HG03442 (cell line): Measurements from ENCODE around the gene SGF29.
"Not testable (repeated sequence)": the region's sequence is repeated elsewhere in the genome, so short reads cannot be mapped to it uniquely, and the experiment has no call there.

ENCODE experiments used
- ATAC-seq: cut with Tn5 transposase; IDR thresholded peaks from one replicate; pipeline ENCODE4 v1.9.1; 2021; ENCODE audit warnings: mild to moderate bottlenecking, moderate library complexity; ENCODE audit not compliant: unreplicated experiment

Gene SGF29

DNA sequence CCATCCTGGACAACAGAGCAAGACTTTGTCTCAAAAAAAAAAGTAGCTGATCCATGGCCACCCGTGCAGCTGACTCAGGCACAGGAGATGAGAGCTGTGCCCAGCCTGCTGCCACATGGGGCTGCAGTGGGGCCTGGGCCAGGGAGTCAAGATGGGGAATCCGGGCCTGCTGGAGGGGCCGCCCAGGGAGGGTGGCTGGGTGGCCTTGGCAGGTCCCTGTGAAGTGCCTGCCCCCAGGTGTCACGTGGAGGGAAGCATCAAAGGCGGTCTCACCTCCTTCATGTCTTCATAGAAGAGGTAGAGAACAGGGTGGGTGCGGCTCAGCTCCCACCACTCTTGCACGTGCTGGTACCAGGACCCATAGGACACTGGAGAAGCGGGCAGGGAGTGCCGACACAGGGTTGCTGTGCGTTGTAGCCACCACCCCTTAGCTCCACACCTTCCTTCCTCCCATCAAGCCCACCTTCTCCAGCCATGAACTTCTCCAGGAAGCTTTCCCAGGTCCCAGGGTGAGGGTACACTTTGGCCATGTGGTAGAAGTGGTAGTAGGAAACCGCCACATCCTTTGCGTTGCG is 39.3 kb downstream of the SGF29 start:
- ATAC-seq, result no peak

DNA sequence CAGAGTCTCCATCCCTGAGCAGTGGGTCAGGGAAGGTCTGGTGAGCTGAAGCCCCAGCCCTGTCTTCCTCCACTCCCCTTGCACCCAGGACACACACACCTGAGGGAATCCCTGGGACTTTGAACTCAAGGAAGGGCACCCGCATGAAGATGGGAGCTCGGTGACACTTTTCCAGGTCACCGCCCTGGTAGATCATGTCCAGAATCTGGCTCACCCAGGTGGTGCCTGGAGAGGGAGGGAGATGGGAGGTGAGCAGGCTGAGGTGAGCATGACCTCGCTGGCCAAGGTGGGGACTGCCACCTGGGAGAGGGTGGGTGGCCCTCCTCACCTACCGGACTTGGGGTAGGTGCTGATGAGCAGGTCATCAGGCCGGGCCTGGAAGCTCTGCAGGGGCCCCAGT is 41.7 kb downstream of the SGF29 start:
- not testable (repeated sequence) for ATAC-seq

DNA sequence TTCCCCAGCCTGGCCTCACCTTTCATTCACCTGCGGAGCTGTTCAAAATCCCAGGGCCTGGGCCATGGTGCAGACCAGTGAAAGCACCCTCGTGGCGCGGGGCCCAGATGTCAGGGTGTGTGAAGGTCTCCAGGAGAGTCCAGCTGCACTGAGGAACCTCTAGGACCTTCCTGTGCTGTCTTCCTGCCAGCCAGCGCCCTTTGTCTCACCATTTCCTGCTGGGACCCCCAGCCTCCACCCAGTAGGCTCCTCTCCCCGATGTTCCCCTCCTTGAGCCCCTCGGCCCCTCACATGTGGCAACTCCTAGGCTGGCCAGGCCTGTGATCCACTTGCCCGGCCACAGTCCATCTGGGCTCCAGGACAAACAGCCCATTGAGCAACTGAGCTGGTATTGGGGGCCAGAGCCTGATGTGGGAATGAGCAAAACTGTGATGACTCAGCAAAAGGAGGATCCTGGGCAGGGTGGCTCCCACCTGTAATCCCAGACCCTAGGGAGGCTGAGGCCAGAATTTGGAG is 42.5 kb downstream of the SGF29 start:
- ATAC-seq, result no peak

DNA sequence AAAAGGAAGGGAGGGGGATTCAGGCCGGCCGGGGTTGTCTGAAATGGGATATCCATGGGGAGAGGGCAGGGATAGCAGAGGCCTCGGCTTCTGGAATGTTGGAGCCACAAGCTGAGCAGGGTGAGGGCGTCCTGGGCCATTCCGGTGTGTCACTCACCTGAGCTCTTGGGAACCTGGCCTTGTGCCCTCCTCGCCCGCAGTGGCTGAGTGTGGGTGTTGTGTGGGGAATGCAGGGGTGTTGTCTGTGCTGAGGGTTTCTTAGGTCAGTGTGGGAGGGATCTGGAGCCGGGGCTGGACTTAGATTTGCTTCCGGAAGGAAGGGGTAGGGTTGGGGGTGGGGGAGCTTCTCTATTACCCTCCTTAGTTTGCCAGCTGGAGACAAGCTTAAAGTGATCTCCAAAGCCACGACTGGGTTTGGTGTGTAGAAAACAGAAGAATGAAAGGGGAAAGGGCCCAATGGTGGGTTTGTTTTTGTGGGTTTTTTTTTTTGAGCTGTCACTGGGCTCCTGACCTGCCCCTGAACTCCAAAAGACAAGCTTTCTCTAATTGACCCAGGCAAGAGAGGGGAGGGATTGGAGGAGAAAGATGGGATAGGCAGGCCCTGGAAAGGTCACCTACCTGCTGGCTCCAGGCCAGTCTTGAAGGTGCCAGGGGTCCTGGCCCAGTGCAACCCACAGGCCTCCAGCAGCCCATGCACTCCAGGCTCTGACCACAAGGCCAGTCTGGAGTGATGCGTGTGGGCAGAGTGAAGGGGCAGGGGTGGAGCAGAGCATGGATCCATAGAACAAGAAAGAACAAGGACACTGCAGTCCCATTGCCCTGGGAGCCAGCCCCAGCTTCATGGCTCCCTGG is 43.3 kb downstream of the SGF29 start, which contains the start of gene SULT1A2:
TSS of gene SULT1A2 (minus strand) at position 211 of the 852 bp plus-strand sequence. CDS start 1,120 bp downstream, outside the sequence.
- no peak for ATAC-seq

DNA sequence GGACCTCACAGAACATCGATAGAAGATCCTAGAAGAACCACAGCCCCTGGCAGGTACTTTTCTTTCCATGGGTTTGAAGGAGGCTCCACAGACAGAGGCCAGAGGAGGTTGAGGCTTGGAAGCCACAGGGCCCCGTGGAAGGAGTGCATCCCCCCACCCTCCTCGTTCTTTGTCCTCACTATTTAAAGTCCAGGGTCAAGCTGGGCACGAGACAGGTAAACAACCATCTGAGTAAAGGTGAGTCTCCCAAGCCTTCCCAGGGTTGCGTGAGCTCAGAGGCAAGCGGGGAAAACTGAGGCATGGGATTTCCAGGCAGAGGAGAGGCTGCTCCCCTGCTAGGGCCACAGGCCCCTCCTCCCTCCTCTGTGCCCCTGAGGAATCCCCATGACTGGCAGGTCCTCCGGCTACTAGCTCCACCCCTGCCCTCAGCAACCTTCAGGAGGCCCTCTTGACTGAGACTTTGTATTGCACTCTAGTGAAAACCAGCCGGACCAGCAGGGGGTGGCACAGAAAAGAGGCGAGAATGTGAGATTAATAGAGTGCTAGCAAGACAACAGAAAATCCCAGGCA is 44.1 kb downstream of the SGF29 start:
- ATAC-seq, result no peak

DNA sequence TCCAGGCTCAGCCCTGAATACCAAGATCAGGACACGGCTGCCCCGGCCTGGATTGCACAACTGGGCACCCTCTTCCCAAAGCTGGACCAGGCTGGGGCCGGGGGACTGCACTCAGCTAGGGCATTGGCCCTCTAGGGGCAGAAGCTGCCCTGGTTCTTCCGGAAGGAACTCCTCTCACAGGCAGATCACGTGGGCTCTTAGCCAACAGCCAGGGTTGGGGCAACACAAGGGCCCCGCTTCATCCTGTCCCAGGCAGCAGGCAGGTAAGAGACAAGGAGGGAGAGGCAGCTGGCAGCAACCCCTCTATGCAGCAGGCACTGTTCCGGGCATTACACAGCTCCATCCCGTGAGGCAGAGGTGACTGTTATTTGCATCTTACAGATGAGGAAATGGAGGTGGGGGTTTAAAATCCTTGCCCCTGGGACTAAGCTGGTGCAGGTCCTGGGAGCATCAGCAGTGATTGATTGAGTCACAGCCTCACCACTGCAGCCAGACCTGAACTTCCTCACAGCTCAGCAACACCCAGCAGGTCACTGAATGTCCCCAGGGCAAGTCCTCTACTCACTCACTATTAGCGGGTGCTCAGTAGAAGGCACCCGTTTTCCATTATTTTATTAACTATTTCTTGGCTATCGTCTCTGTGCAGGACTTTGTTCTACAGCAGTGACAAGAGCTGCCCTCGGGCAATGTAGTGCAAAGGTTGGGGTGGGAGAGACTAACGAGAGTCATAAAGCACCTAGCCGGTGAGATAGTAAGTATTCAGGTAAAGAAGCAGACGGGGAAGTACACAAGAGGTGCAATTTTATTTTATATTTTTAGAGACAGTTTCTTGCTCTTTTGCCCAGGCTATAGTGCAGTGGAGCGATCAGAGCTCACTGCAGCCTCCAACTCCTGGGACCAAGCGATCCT is 45.9 kb downstream of the SGF29 start:
- not testable (repeated sequence) for ATAC-seq

DNA sequence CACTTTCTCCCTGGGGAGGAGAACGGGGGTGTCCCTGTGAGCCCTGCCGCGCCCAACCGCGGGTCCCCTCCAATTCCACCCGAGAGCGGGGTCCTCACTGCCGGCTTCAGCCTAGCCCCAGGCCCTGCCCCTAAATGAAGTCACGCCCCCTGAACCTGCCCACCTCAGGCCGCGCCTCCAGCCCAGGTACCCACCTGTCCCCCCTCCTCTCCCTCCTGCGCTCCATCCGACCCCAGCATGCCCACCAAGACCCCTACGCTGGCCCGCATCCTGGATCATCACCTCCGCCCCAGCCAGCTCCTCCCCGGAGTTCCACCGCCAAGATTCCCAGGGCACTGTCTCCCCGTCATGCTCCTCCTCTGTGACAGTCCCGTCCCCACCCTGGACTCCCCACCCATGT is 47.2 kb downstream of the SGF29 start:
- not testable (repeated sequence) for ATAC-seq

DNA sequence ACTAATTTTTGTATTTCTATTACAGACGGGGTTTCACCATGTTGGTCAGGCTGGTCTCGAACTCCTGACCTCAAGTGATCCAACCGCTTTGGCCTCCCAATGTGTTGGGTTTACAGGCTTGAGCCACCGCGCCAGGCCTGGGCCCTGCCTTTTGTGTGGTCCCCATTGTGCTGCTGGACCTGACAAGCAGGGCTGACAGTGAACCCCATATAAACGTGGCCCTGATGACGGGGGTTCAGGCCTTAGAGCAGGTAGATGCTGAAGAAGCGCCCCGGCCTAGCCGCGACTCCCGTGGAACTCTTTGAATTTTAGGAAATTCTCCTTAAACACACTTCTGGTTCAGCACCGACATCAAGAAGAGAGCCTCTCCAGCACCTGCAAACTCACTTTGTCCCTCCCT is 47.9 kb downstream of the SGF29 start:
- not testable (repeated sequence) for ATAC-seq

GRCh38 chr16:28602062-28602461 is 48.3 kb downstream of the SGF29 start:
- not testable (repeated sequence) for ATAC-seq

DNA sequence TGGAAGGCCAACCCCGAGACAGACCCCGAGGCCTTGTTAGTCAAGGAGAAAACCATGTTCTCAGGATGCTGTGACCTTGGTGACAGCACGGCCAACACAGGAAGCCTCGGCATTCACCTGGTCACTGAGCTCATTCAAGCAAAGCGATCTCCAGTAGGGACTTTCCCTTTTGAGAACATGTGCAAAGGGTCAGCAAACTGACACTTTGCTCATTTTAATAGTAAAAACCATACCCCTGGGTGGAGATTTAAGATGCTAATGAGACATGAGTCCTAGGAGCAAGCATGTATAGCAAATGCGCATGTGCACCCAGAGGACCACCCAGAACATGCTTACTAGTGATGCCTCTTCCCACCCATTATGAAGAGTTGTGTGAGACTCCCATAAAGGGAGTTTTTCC is 48.8 kb downstream of the SGF29 start:
- ATAC-seq, result no peak

- ATAC-seq, result no peak
Measured at GRCh38 chr16:28603381-28604185, 49.9 kb downstream of the SGF29 start.

DNA sequence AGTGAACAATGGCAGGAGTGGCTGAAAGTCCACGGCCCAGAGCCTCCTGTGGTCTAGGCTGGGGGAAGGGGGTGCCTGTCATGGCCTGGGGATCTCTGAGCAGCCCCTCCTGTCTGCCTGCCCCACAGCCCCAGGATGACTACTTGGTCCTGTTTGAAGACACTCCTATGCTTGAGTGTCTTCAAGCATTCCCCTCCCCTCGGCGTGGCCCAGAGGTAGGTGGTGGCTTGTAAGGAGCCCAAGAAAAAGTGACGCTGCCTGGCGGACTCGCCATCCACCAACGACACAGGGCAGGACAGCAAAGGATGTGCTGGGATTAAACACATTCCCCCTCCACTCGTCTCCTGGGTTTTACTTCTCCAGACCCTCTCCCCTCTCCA is 50.5 kb downstream of the SGF29 start:
- ATAC-seq, result no peak

GRCh38 chr16:28606291-28607115 is 52.8 kb downstream of the SGF29 start:
- no peak for ATAC-seq

GRCh38 chr16:28607116-28607623 is 53.5 kb downstream of the SGF29 start:
- no peak for ATAC-seq

- ATAC-seq, result not testable (repeated sequence)
Measured at GRCh38 chr16:28607681-28608495, 54.2 kb downstream of the SGF29 start.

DNA sequence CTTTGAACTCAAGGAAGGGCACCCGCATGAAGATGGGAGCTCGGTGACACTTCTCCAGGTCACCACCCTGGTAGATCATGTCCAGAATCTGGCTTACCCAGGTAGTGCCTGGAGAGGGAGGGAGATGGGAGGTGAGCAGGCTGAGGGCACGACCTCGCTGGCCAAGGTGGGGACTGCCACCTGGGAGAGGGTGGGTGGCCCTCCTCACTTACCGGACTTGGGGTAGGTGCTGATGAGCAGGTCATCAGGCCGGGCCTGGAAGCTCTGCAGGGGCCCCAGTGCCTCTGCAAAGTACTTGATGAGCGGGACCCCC is 54.7 kb downstream of the SGF29 start:
- not testable (repeated sequence) for ATAC-seq

GRCh38 chr16:28608867-28609596 is 55.3 kb downstream of the SGF29 start:
- ATAC-seq, result not testable (repeated sequence)
